H1 (cell line): ENCODE data around the gene PARP16. TPM values are rescaled to one million over a fixed set of nuclear protein-coding genes. Genes with fewer than 3 reads are reported as not detected.

Experiments used
- CTCF ChIA-PET: fragments of 300-600 bp; sonication (Branson Sonifier 250); formaldehyde crosslinking; loops from one replicate; lab custom pipeline; 2021; ENCODE audit not compliant: partially characterized antibody; lab: Charles Lee
- POLR2A ChIA-PET: fragments of 300-600 bp; sonication (Branson Sonifier 250); formaldehyde crosslinking; loops from one replicate; lab custom pipeline; 2021; ENCODE audit warnings: inconsistent platforms; ENCODE audit not compliant: partially characterized antibody; lab: Charles Lee
- DNase-seq, 2 experiments: peaks; one replicate each; pipeline versions ENCODE4 v3.0.0 to v3.0.0-alpha.2; 2010 to 2022; ENCODE audit warnings: low spot score in 2 of 2, low read depth in 1 of 2, mixed read lengths in 1 of 2
- FAIRE-seq: peaks from 2 replicates; lab custom pipeline; 2011; peaks lifted over from hg19 to GRCh38; lab: Jason Lieb, UNC
- H2AFZ ChIP-seq: 2 replicates; pipeline ENCODE4 v1.8.1; 2012; ENCODE audit warnings: low read length, inconsistent platforms
- H2AK5ac ChIP-seq: 2 replicates; pipeline ENCODE4 v1.6.1; 2013; ENCODE audit warnings: low read depth, low read length
- H2BK120ac ChIP-seq: replicated peaks from 2 replicates; pipeline ENCODE3; 2013; ENCODE audit warnings: low read depth, low read length, inconsistent platforms
- H2BK12ac ChIP-seq: 2 replicates; pipeline ENCODE4 v1.6.1; 2013; ENCODE audit warnings: low read depth, low read length
- H2BK15ac ChIP-seq: 2 replicates; pipeline ENCODE4 v1.6.1; 2013; ENCODE audit warnings: low read length
- H2BK20ac ChIP-seq: 2 replicates; pipeline ENCODE4 v1.6.1; 2013; ENCODE audit warnings: low read length
- H2BK5ac ChIP-seq: 2 replicates; pipeline ENCODE4 v1.6.1; 2013; ENCODE audit warnings: low read depth, low read length
- H3K14ac ChIP-seq: 2 replicates; pipeline ENCODE4 v1.6.1; 2013; ENCODE audit warnings: inconsistent platforms; ENCODE audit not compliant: insufficient read length
- H3K18ac ChIP-seq: 2 replicates; pipeline ENCODE4 v1.6.1; 2013; ENCODE audit warnings: low read length; ENCODE audit errors: extremely low read depth
- H3K23ac ChIP-seq: 2 replicates; pipeline ENCODE4 v1.6.1; 2013; ENCODE audit warnings: inconsistent platforms; ENCODE audit not compliant: insufficient read length
- H3K23me2 ChIP-seq: 2 replicates; pipeline ENCODE4 v1.6.1; 2013; ENCODE audit warnings: low read depth, low read length
- H3K27ac ChIP-seq: 2 replicates; pipeline ENCODE4 v1.6.1; 2011; ENCODE audit warnings: low read depth, low read length, inconsistent platforms
- H3K27me3 ChIP-seq, 4 experiments: replicated peaks in 1 of 4; 1 replicate in 1 of 4; 2 replicates in 3 of 4; pipeline versions ENCODE4 v1.6.1 to v1.8.1; 2011 to 2013; ENCODE audit warnings: low read length in 3 of 4, mild to moderate bottlenecking in 3 of 4, inconsistent platforms in 2 of 4, mixed read lengths in 2 of 4, moderate library complexity in 1 of 4; ENCODE audit not compliant: control insufficient read depth in 3 of 4, insufficient read depth in 3 of 4; ENCODE audit errors: extremely low read depth in 1 of 4
- H3K36me3 ChIP-seq, 4 experiments: 2 replicates each; pipeline versions ENCODE4 v1.6.1 to v1.8.1; 2011 to 2013; ENCODE audit warnings: mild to moderate bottlenecking in 4 of 4, low read length in 3 of 4, moderate library complexity in 2 of 4, control low read depth in 1 of 4, inconsistent platforms in 1 of 4; ENCODE audit not compliant: insufficient read depth in 4 of 4, control insufficient read depth in 2 of 4
- H3K4ac ChIP-seq: replicated peaks from 2 replicates; pipeline ENCODE3; 2013; ENCODE audit warnings: low read length, low read depth, mixed read lengths, inconsistent platforms; ENCODE audit not compliant: insufficient read length
- H3K4me1 ChIP-seq, 4 experiments: replicated peaks in 1 of 4; 1 replicate in 1 of 4; 2 replicates in 3 of 4; pipeline versions ENCODE4 v1.6.1 to v1.8.1; 2011 to 2013; ENCODE audit warnings: low read length in 3 of 4, inconsistent platforms in 2 of 4, mixed read lengths in 1 of 4; ENCODE audit not compliant: insufficient read depth in 4 of 4, control insufficient read depth in 3 of 4
- H3K4me2 ChIP-seq, 2 experiments: 2 replicates each; pipeline versions ENCODE4 v1.6.1 to v1.8.1; 2011 to 2013; ENCODE audit warnings: low read depth in 2 of 2, low read length in 2 of 2, control low read depth in 1 of 2, inconsistent platforms in 1 of 2, mild to moderate bottlenecking in 1 of 2; ENCODE audit not compliant: insufficient read depth in 1 of 2
- H3K4me3 ChIP-seq, 4 experiments: fragments of 200-600, 300-600 bp in 1 of 4; sonication (generic), shearing (Covaris generic), sonication (Bioruptor Twin) in 1 of 4; 2 replicates each; pipeline versions ENCODE4 v1.5.1 to v1.8.1; 2011 to 2016; ENCODE audit warnings: low read length in 4 of 4, low read depth in 3 of 4, control low read depth in 2 of 4, inconsistent platforms in 2 of 4, mild to moderate bottlenecking in 2 of 4, mixed read lengths in 1 of 4, moderate library complexity in 1 of 4; ENCODE audit not compliant: insufficient read depth in 2 of 4; ENCODE audit errors: extremely low read depth in 1 of 4
- H3K56ac ChIP-seq: replicated peaks from 2 replicates; pipeline ENCODE3; 2013; ENCODE audit warnings: low read depth, mild to moderate bottlenecking, mixed read lengths, low read length, inconsistent platforms; ENCODE audit not compliant: insufficient read length
- H3K79me1 ChIP-seq: 2 replicates; pipeline ENCODE4 v1.6.1; 2013; ENCODE audit warnings: low read depth, low read length, control low read depth
- H3K79me2 ChIP-seq, 2 experiments: 2 replicates each; pipeline versions ENCODE4 v1.6.1 to v1.8.1; 2012 to 2013; ENCODE audit warnings: low read length in 2 of 2, mild to moderate bottlenecking in 2 of 2, inconsistent platforms in 1 of 2; ENCODE audit not compliant: insufficient read depth in 2 of 2, control insufficient read depth in 1 of 2
- H3K9ac ChIP-seq, 4 experiments: replicated peaks in 1 of 4; 1 replicate in 1 of 4; 2 replicates in 3 of 4; pipeline versions ENCODE4 v1.6.1 to v1.8.1; 2011 to 2013; ENCODE audit warnings: low read depth in 3 of 4, low read length in 3 of 4, control low read depth in 2 of 4, mild to moderate bottlenecking in 2 of 4, moderate library complexity in 2 of 4, inconsistent platforms in 1 of 4; ENCODE audit errors: extremely low read depth in 1 of 4
- H3K9me3 ChIP-seq, 2 experiments: 2 replicates each; pipeline versions ENCODE4 v1.6.1 to v1.8.1; 2012 to 2013; ENCODE audit warnings: mild to moderate bottlenecking in 2 of 2, moderate library complexity in 2 of 2, control low read depth in 1 of 2, inconsistent platforms in 1 of 2, low read depth in 1 of 2, low read length in 1 of 2, mixed read lengths in 1 of 2; ENCODE audit not compliant: insufficient read depth in 2 of 2
- H4K20me1 ChIP-seq, 2 experiments: replicated peaks in 1 of 2; 2 replicates each; pipeline versions ENCODE3 to v1.8.1; 2011 to 2013; ENCODE audit warnings: inconsistent platforms in 2 of 2, low read length in 2 of 2, mild to moderate bottlenecking in 1 of 2; ENCODE audit not compliant: insufficient read depth in 2 of 2, control insufficient read depth in 1 of 2
- H4K5ac ChIP-seq: 2 replicates; pipeline ENCODE4 v1.6.1; 2013; ENCODE audit warnings: low read length, low read depth, mixed read lengths, inconsistent platforms; ENCODE audit not compliant: insufficient read length
- H4K8ac ChIP-seq: 2 replicates; pipeline ENCODE4 v1.8.0; 2013; ENCODE audit warnings: mild to moderate bottlenecking, moderate library complexity, low read length, inconsistent platforms; ENCODE audit not compliant: insufficient read depth; ENCODE audit errors: extremely low read depth
- H4K91ac ChIP-seq: replicated peaks from 2 replicates; pipeline ENCODE3; 2013; ENCODE audit warnings: low read length, mixed read lengths, inconsistent platforms; ENCODE audit not compliant: insufficient read length
- CHD1 ChIP-seq: IDR thresholded peaks from 2 replicates; pipeline ENCODE4 v1.6.1; 2012; ENCODE audit warnings: low read depth, low read length, improper control_type of control experiment
- CREB1 ChIP-seq: IDR thresholded peaks from 2 replicates; pipeline ENCODE4 v1.6.1; 2012; ENCODE audit warnings: inconsistent platforms
- CTCF ChIP-seq, 3 experiments: IDR thresholded peaks; 1 replicate in 2 of 3; 2 replicates in 1 of 3; pipeline versions ENCODE4 v1.5.1 to v1.6.1; 2011; ENCODE audit warnings: low read length in 3 of 3, mild to moderate bottlenecking in 3 of 3, inconsistent platforms in 2 of 3, low read depth in 1 of 3, moderate library complexity in 1 of 3; ENCODE audit not compliant: insufficient read depth in 1 of 3; ENCODE audit errors: control extremely low read depth in 1 of 3
- EP300 ChIP-seq, 2 experiments: IDR thresholded peaks; 1 replicate in 1 of 2; 2 replicates in 1 of 2; pipeline ENCODE4 v1.6.1; 2011 to 2012; ENCODE audit warnings: low read depth in 2 of 2, low read length in 2 of 2, mild to moderate bottlenecking in 2 of 2, borderline replicate concordance in 1 of 2, inconsistent platforms in 1 of 2, moderate library complexity in 1 of 2
- JUND ChIP-seq: IDR thresholded peaks from 2 replicates; pipeline ENCODE4 v1.6.1; 2011; ENCODE audit warnings: mild to moderate bottlenecking, improper control_type of control experiment, low read length
- POLR2AphosphoS5 ChIP-seq: IDR thresholded peaks from 2 replicates; pipeline ENCODE4 v1.6.1; 2011; ENCODE audit warnings: low read depth, low read length
- RXRA ChIP-seq: IDR thresholded peaks from 2 replicates; pipeline ENCODE4 v1.6.1; 2011; ENCODE audit warnings: low read depth, mild to moderate bottlenecking, low read length, moderate library complexity; ENCODE audit not compliant: insufficient read depth
- TAF1 ChIP-seq: IDR thresholded peaks from 2 replicates; pipeline ENCODE4 v1.6.1; 2011; ENCODE audit warnings: mild to moderate bottlenecking, low read depth, low read length
- whole genome bisulfite sequencing, 2 experiments: shearing (Covaris generic) in 1 of 2; methylation state at CpG; one replicate each; pipeline versions ENCODE4 v1.1.6 to v1.1.7; 2013 to 2015; ENCODE audit warnings: low lambda C conversion rate in 2 of 2, mixed read lengths in 2 of 2, inconsistent platforms in 1 of 2, low coverage in 1 of 2, missing lambda C conversion rate in 1 of 2; ENCODE audit not compliant: insufficient replicate concordance in 2 of 2, insufficient coverage in 1 of 2, insufficient read length in 1 of 2; ENCODE audit errors: extremely low coverage in 1 of 2, missing lambda C conversion rate in 1 of 2; 5-methylcytosine and 5-hydroxymethylcytosine counted together
- polyA plus RNA-seq, 7 experiments: library from polyadenylated mRNA; depleted of rRNA in 3 of 7; stranded (reverse) in 5 of 7; unstranded in 2 of 7; fragments of >200 nt in 5 of 7; fragments of 200-250 nt in 2 of 7; gene quantifications; 1 replicate in 5 of 7; 2 replicates in 1 of 7; 4 replicates in 1 of 7; pipeline versions ENCODE4 v1.2.1 to v1.2.3, GENCODE V29; 2011 to 2013; ENCODE audit warnings: missing spikeins in 2 of 7, mixed read lengths in 2 of 7
- total RNA-seq: library from RNA; stranded (reverse); fragmentation: NEBNext Ultra II Directional; extraction: Animal tissue kit (Norgen Biotek cat#: 25700); gene quantifications from 2 replicates; pipeline ENCODE4 v1.2.1, GENCODE V29; 2021
- TF ChIP-seq, protein P1 (sequence below): IDR thresholded peaks from 2 replicates; pipeline ENCODE4 v1.6.1; 2012; ENCODE audit warnings: inconsistent platforms

The PARP16 gene
- total and polyA plus RNA-seq, 2 of the 8 experiments (the other 6 are each of a cell fraction or from before 2014, with no cell fraction given) = 3.7 to 5.0 TPM

DNA sequence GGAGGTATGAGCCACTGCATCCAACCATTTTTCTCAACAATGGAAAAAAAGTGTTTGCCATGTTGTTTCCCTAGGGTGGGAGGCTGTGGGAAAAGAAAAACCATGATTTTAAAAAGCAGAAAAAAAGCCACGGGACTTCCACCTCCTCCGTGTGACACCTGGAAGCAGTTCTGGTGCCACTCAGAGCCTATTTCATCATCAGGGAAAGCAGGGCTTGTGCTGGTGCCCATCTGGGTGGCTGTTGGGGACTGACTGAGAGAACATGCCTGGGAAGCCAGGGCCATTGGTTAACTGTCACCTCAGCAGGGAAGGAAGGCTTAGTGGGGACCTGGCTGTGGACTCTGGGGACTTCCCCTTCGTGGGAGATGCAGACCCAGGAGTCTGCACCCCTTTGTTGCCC is 25.1 kb upstream of the PARP16 start:
- Histone ChIP-seq H3K18ac (no peak overlapping the region), H3K4me2 (no peak overlapping the region), H2AFZ (no peak overlapping the region; the same call in 1 of the 2 replicates), H3K27ac (no peak overlapping the region), H4K91ac (no peak overlapping the region), H3K9me3 (no peaks in the 10 kb centered on the region), H3K79me2 (no peaks in the 10 kb centered on the region), H3K79me1 (no peaks in the 10 kb centered on the region), H3K56ac (no peak overlapping the region), H3K27me3 (no peaks in the 10 kb centered on the region), H3K14ac (no peak overlapping the region), H2BK12ac (no peak overlapping the region), H4K20me1 (no peaks in the 10 kb centered on the region), H3K9ac (no peak overlapping the region), H2BK20ac (no peak overlapping the region), H3K23me2 (no peaks in the 10 kb centered on the region), H4K5ac (no peak overlapping the region), H3K4ac (no peak overlapping the region), H3K36me3 (no peaks in the 10 kb centered on the region), H2AK5ac (no peak overlapping the region), H2BK120ac (no peak overlapping the region), H4K8ac (no peak overlapping the region), H3K4me3 (no peak overlapping the region), H2BK15ac (0 out of 2 replicates have a peak overlapping the region, but pooled peaks have one; percentile 25), H2BK5ac (no peak overlapping the region), H3K23ac (no peak overlapping the region), H3K4me1 (peaks cover 0 to 3% (median 0%) of the 10 kb centered on the region in 4 experiments; a peak in 2 of 7 replicates)
- no peak for DNase-seq
- WGBS, 2 experiments = 77% methylated on average over 3 of the region's 3 CpGs; no CpG with 5 or more reads in 1 of the 2 experiments
- ChIA-PET CTCF (no interaction called here), POLR2A (interaction anchor here (1.6 kb wide), 1 partner anchor 11 kb away, joined by 6 read pairs; no protein-coding TSS in a partner anchor)
- no peak for FAIRE-seq
- TF ChIP-seq RXRA (no peak), POLR2AphosphoS5 (no peak), TAF1 (no peak), EP300 (IDR thresholded peaks at IDR 0.05; ENCODE audit: borderline replicate concordance in 1 of 2, low read depth in 2 of 2, low read length in 2 of 2) (no peak), CREB1 (no peak), JUND (no peak), CTCF (IDR thresholded peaks at IDR 0.05; ENCODE audit: control extremely low read depth in 1 of 3, insufficient read depth in 1 of 3, low read depth in 1 of 3, low read length in 3 of 3) (no peak), CHD1 (no peak)
- TF ChIP-seq, protein P1, sequence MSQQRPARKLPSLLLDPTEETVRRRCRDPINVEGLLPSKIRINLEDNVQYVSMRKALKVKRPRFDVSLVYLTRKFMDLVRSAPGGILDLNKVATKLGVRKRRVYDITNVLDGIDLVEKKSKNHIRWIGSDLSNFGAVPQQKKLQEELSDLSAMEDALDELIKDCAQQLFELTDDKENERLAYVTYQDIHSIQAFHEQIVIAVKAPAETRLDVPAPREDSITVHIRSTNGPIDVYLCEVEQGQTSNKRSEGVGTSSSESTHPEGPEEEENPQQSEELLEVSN = no peak
